GM21723 (cell line): Measurements from ENCODE around the gene UNC5B.

ENCODE experiments used
- ATAC-seq: cut with Tn5 transposase; IDR thresholded peaks from one replicate; pipeline ENCODE4 v1.9.1; 2021; ENCODE audit warnings: mild to moderate bottlenecking, moderate library complexity; ENCODE audit not compliant: unreplicated experiment

UNC5B gene

GRCh38 chr10:71238626-71239025 is 26.3 kb downstream of the UNC5B start:
- no peak for ATAC-seq

- no peak for ATAC-seq
These were observed 27.0 kb downstream of the UNC5B start for GRCh38 chr10:71239131-71239915.

- no peak for ATAC-seq
These were observed 27.8 kb downstream of the UNC5B start for GRCh38 chr10:71239946-71240795.

DNA sequence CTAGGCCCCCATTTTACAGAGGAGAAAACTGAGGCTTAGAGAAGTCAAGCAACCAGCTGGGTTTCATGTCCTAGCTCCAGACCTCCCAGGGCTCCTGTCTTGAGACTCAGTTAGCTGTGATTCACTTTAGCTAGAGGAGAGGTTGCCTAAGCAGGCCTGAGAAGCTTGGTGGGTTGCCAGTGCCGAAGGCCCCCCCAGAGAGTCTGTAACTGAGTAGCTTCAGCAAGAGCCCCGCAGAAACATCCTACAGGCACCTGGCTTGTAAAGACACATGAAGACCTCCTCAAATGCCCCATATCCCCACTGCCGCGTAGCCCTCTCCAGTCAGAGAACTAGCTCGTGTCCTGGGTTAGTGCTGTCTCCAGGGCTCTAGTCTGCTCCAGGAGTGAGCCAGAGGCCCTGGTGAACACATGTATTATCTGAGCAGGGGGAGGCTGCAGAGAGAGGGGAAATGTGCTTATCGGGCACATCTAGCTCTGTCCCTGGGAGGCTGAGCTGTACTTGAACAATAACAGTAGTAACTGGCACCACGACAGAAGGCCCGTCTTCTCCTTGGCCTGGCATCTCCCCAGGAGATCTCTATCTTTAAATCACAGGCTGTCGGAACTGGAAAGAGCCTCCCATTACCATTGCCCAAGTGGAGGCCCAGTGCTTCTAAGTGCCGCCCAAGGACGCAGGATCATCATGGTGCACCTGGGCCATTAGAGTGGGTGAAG is 28.9 kb downstream of the UNC5B start:
- ATAC-seq, result no peak

- no peak for ATAC-seq
These were observed 29.7 kb downstream of the UNC5B start for GRCh38 chr10:71241830-71242621.

- no peak for ATAC-seq
These were observed 30.2 kb downstream of the UNC5B start for GRCh38 chr10:71242622-71243009.

DNA sequence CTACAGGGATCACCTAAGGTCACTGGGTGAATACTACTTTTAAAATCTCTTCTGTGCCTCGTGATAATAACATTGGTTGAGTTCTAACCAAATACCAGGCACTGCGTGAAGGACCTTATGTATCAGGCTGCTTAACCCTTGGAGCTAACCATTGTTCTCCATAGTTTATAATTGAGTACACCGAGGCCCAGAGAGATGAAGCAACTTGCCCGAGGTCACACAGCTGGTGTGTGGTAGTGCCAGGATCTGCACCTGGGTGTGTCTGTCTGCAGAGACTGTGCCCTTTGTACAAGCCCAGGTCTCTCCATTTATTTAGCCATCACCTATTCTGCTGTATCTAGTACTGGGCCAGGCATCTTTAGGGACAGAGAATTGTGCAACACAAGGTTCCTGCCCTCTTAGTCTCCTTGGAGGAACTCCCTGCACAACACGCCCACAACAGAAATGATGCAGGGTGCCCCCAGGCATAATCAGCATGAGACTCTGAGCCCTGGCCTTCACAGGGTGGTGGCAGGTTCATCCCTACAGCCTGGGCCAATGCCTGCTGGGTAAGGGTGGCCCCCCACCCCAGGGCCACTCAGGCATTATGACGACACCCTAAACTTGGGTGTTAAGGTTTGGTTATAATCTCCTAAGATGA is 31.5 kb downstream of the UNC5B start:
- ATAC-seq, result no peak

DNA sequence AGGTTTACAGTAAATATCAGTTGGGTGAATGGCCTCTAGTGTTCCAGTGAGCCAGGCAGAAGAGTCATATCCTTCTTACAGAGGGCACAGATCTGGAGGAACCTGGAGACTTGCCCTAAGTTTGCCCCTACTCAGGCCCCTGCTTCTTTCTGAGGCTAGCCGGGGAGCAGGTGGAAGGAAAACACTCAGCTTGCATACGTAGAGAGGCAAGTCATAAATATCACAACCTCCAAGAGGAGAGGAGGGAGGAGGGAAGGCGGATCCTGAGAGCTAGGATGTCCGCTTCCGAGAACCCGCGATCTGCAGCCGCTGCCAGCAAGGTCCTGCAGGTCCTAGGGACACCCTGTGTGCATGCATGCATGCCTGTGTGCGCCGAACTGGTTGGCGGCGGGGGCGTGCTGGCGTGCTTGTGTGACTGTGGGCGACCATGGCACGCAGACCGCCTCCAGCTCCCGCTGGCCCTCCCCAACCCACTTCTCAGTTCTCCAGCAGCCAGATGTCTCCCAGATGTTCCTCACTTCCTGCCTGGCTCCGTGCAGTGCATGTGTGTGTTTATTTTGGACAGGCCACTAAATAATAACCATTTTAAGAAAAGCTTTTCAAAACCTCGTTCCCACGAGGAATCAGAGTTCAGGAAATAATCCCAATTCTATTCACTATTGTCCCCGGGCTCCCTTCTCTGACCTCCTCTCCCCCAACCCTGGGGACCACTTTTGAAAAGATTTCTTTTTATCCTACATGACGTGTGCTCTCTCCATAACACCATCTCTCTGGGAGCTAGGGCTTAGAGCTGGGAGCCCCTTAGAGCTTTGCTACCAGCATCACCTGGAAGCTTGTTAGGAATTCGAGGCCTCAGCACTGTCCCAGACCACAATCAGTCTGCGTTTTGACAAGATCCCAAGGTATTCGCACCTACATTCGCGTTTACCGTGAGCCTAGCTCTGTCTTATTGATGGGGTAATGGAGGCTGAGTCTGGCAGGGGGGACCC is 32.4 kb downstream of the UNC5B start:
- ATAC-seq, result no peak

DNA sequence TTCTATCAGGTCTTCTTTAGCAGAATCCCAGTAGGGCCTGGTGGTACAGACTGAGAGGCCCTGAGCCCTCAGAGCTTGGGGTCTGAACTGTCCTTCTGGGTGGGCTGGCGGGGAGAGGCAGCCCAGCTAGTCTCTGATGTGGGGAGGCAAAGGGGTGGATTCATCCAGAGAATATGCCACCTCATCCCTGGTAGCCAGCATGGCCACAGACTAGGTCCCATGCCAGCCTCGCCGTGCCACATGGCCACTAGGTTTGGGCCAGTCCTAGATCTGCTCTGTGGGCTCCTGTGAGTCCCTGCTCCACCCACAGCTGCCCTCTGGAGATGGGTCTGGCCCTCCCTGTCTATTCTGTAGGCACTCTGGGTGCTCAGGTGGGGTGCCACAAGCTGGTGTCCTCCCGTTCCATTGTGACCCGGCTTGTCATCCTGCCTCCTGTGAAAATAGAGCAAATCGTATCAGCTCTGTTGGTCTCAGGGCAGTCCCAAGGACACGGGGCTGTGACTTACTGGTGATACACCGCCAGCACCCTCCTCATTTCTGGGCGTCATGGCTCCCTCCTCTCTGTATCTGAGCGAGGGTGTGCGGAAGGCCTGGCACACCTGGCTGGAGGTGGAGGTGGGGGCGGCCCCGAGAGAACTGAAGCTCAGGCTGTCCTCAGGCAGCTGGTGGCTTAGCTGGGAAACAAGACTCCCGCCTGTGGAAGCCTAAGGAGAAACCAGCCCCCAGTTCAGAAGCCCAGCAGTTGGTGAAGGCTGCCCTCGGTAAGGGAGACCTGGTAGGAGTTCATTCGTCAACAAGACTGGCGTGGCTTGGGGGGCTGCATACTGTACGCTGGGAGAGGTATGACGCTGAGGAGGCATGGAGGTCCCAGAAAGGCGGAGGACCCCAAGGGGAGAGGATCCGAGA is 33.3 kb downstream of the UNC5B start:
- no peak for ATAC-seq

- ATAC-seq, result no peak
These were observed 34.4 kb downstream of the UNC5B start for GRCh38 chr10:71246591-71247413.

DNA sequence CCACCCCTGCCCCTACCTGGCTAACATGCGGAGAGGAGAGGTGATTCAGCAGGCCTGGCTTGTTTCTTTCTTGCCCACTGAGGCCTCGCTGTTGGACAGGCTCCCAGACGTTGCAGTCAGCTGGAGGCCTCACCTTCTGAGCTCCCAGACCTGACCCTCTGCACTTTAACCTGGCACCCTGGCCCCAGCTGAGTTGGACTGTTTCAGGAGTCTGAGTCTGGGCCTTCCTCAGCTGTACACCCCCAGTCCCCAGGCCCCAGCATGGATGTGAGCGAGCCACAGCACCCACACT is 35.0 kb downstream of the UNC5B start:
- ATAC-seq, result no peak

- no peak for ATAC-seq
These were observed 35.4 kb downstream of the UNC5B start for GRCh38 chr10:71247804-71248203.

- no peak for ATAC-seq
These were observed 35.8 kb downstream of the UNC5B start for GRCh38 chr10:71248210-71248609.

DNA sequence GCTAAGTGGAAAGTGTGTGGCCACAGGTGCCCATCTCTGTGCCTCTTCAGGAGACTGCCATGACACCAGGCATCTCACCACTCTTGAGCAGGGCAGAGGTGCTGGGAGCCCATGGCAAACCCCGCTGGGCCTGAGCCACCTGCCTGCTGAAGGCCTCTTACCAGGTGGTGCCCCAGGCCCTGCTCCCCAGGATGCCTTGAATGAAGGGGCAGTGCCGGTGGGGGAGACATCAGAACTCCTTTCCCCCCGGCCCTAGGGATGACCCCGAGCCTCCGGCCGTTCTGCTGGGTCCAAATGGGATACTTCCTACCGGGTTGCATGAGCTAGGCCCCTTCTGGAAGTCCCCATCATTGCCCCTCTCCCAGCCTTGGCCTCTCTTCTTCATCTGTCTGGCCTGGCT is 37.6 kb downstream of the UNC5B start:
- no peak for ATAC-seq

- ATAC-seq, result no peak
These were observed 38.0 kb downstream of the UNC5B start for GRCh38 chr10:71250405-71250804.

GRCh38 chr10:71250842-71251241 is 38.5 kb downstream of the UNC5B start:
- no peak for ATAC-seq

DNA sequence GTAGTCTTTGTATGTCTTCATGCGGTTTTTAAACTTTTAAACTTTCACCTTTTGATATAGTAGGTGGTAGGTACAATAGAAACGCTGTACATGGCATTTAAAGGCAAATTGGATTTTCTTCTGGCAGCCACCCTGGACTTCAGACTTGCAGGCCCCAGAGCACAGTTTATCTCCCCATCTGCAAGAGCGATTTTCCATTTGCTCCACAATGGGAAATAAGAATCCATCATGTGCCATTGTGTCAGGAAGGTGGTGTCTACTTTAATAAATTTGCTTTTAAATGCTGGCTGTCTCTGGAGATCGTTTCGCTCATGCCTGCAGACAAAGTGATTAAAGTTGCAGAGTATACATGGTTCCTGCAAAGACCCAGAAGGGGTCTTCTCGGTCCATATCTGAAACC is 38.9 kb downstream of the UNC5B start:
- ATAC-seq, result no peak
